Duodenal mucosa (tissue), 2 donors: ENCODE measurements around the gene MPHOSPH10.

Experiments
- H3K27ac ChIP-seq: one replicate; pipeline ENCODE4 v1.7.0; 2013; ENCODE audit warnings: low read depth, low read length
- H3K27me3 ChIP-seq, 2 donors: one replicate each; pipeline ENCODE4 v1.7.0; 2013; ENCODE audit warnings: low read length in 2 of 2, control low read depth in 1 of 2; ENCODE audit not compliant: insufficient read depth in 2 of 2, control insufficient read depth in 1 of 2
- H3K36me3 ChIP-seq, 2 donors: one replicate each; pipeline ENCODE4 v1.7.0; 2013; ENCODE audit warnings: low read length in 2 of 2, control low read depth in 1 of 2; ENCODE audit not compliant: insufficient read depth in 2 of 2, control insufficient read depth in 1 of 2
- H3K4me1 ChIP-seq, 2 donors: one replicate each; pipeline ENCODE4 v1.7.0; 2013; ENCODE audit warnings: low read length in 2 of 2, control low read depth in 1 of 2; ENCODE audit not compliant: insufficient read depth in 2 of 2, control insufficient read depth in 1 of 2
- H3K4me3 ChIP-seq, 2 donors: one replicate each; pipeline ENCODE4 v1.7.0; 2013; ENCODE audit warnings: low read length in 2 of 2, low read depth in 1 of 2
- H3K9ac ChIP-seq, 2 donors: one replicate each; pipeline ENCODE4 v1.7.0; 2013; ENCODE audit warnings: low read length in 2 of 2, low read depth in 1 of 2
- H3K9me3 ChIP-seq, 2 donors: one replicate each; pipeline ENCODE4 v1.7.0; 2013; ENCODE audit warnings: low read length in 2 of 2, control low read depth in 1 of 2; ENCODE audit not compliant: control insufficient read depth in 1 of 2

The MPHOSPH10 gene

GRCh38 chr2:71148506-71149063, 18.2 kb downstream of the MPHOSPH10 start:
- Histone ChIP-seq H3K4me3 (no peak overlapping the region), H3K27ac (no peak overlapping the region), H3K27me3 (no peaks in the 10 kb centered on the region), H3K9me3 (no peaks in the 10 kb centered on the region), H3K9ac (no peak overlapping the region), H3K4me1 (no peaks in the 10 kb centered on the region), H3K36me3 (peaks cover 41 to 72% of the 10 kb centered on the region in 2 donors)

GRCh38 chr2:71150082-71150816, 19.8 kb downstream of the MPHOSPH10 start:
- Histone ChIP-seq H3K36me3 (peaks cover 26 to 56% of the 10 kb centered on the region in 2 donors), H3K4me1 (no peaks in the 10 kb centered on the region), H3K27ac (no peak overlapping the region), H3K9ac (no peak overlapping the region), H3K9me3 (no peaks in the 10 kb centered on the region), H3K27me3 (no peaks in the 10 kb centered on the region), H3K4me3 (no peak overlapping the region)

- no peak overlapping the region for H3K27ac ChIP-seq
- H3K9ac ChIP-seq = no peak overlapping the region
- H3K9me3 ChIP-seq = no peaks in the 10 kb centered on the region
- no peak overlapping the region for H3K4me3 ChIP-seq
- H3K27me3 ChIP-seq = peaks cover 0 to 2% of the 10 kb centered on the region in 2 donors
- no peaks in the 10 kb centered on the region for H3K4me1 ChIP-seq
- H3K36me3 ChIP-seq = peaks cover 19 to 44% of the 10 kb centered on the region in 2 donors
Observed at GRCh38 chr2:71151620-71152019, 21.2 kb downstream of the MPHOSPH10 start.

- Histone ChIP-seq H3K4me1 (peaks cover 0 to 3% of the 10 kb centered on the region in 2 donors), H3K9ac (no peak overlapping the region), H3K9me3 (no peaks in the 10 kb centered on the region), H3K36me3 (peaks cover 13 to 23% of the 10 kb centered on the region in 2 donors), H3K4me3 (no peak overlapping the region), H3K27me3 (peaks cover 0 to 7% of the 10 kb centered on the region in 2 donors), H3K27ac (no peak overlapping the region)
Observed at GRCh38 chr2:71153585-71154224, 23.3 kb downstream of the MPHOSPH10 start.

- H3K36me3 ChIP-seq = peaks cover 9 to 18% of the 10 kb centered on the region in 2 donors
- H3K4me3 ChIP-seq = no peak overlapping the region
- H3K27ac ChIP-seq = no peak overlapping the region
- peaks cover 0 to 7% of the 10 kb centered on the region in 2 donors for H3K27me3 ChIP-seq
- peaks cover 0 to 3% of the 10 kb centered on the region in 2 donors for H3K4me1 ChIP-seq
- H3K9ac ChIP-seq = no peak overlapping the region
- no peaks in the 10 kb centered on the region for H3K9me3 ChIP-seq
Observed at GRCh38 chr2:71154279-71154678, 23.8 kb downstream of the MPHOSPH10 start.

- Histone ChIP-seq H3K4me1 (peaks cover 0 to 3% of the 10 kb centered on the region in 2 donors), H3K27me3 (peaks cover 0 to 7% of the 10 kb centered on the region in 2 donors), H3K27ac (no peak overlapping the region), H3K36me3 (peaks cover 6 to 13% of the 10 kb centered on the region in 2 donors), H3K9ac (no peak overlapping the region), H3K4me3 (no peak overlapping the region), H3K9me3 (no peaks in the 10 kb centered on the region)
Observed at GRCh38 chr2:71154798-71155197, 24.4 kb downstream of the MPHOSPH10 start.

- no peak overlapping the region for H3K9ac ChIP-seq
- no peak overlapping the region for H3K4me3 ChIP-seq
- peaks cover 0 to 2% of the 10 kb centered on the region in 2 donors for H3K36me3 ChIP-seq
- H3K27ac ChIP-seq = no peak overlapping the region
- H3K9me3 ChIP-seq = no peaks in the 10 kb centered on the region
- peaks cover 0 to 3% of the 10 kb centered on the region in 2 donors for H3K4me1 ChIP-seq
- H3K27me3 ChIP-seq = peaks cover 0 to 7% of the 10 kb centered on the region in 2 donors
Observed at GRCh38 chr2:71155846-71156245, 25.4 kb downstream of the MPHOSPH10 start.

GRCh38 chr2:71156573-71156972, 26.1 kb downstream of the MPHOSPH10 start:
- Histone ChIP-seq H3K4me1 (peaks cover 0 to 3% of the 10 kb centered on the region in 2 donors), H3K36me3 (no peaks in the 10 kb centered on the region), H3K27me3 (peaks cover 0 to 7% of the 10 kb centered on the region in 2 donors), H3K27ac (no peak overlapping the region), H3K9me3 (no peaks in the 10 kb centered on the region), H3K9ac (no peak overlapping the region), H3K4me3 (peak overlapping the region in 1 of 2 donors; percentile 40)

GRCh38 chr2:71157124-71157793, 26.8 kb downstream of the MPHOSPH10 start:
- no peaks in the 10 kb centered on the region for H3K9me3 ChIP-seq
- H3K27me3 ChIP-seq = peaks cover 0 to 7% of the 10 kb centered on the region in 2 donors
- peak overlapping the region; percentile 29 to 40 for H3K4me3 ChIP-seq
- peaks cover 0 to 3% of the 10 kb centered on the region in 2 donors for H3K4me1 ChIP-seq
- no peaks in the 10 kb centered on the region for H3K36me3 ChIP-seq
- H3K9ac ChIP-seq = no peak overlapping the region
- no peak overlapping the region for H3K27ac ChIP-seq

- no peaks in the 10 kb centered on the region for H3K36me3 ChIP-seq
- H3K9ac ChIP-seq = no peak overlapping the region
- no peaks in the 10 kb centered on the region for H3K27me3 ChIP-seq
- H3K4me1 ChIP-seq = no peaks in the 10 kb centered on the region
- no peak overlapping the region for H3K4me3 ChIP-seq
- no peaks in the 10 kb centered on the region for H3K9me3 ChIP-seq
- no peak overlapping the region for H3K27ac ChIP-seq
Observed at GRCh38 chr2:71166812-71167211, 36.4 kb downstream of the MPHOSPH10 start.
